SK-N-SH treated with all-trans-retinoic acid at 6 μM for 48 hours (cell line): ENCODE results near the gene PHF13.

Experiments
- ATAC-seq: fragments of 200-7000 bp; cut with Tn5 transposase; 3 replicates; pipeline ENCODE4 v1.9.1; 2020; ENCODE audit warnings: mild to moderate bottlenecking, moderate library complexity
- BACH2 ChIP-seq: fragments of 250-450 bp; sonication (Bioruptor Pico); IDR thresholded peaks from 2 replicates; pipeline ENCODE4 v1.9.0; 2021; ENCODE audit warnings: mild to moderate bottlenecking, borderline replicate concordance
- CSDC2 ChIP-seq: fragments of 250-450 bp; sonication (Bioruptor Pico); IDR thresholded peaks from 2 replicates; pipeline ENCODE4 v1.5.0; 2020; ENCODE audit warnings: mild to moderate bottlenecking, moderate library complexity
- GLIS3 ChIP-seq: fragments of 250-450 bp; sonication (Bioruptor Pico); IDR thresholded peaks from 2 replicates; pipeline ENCODE4 v1.5.0; 2020; ENCODE audit warnings: mild to moderate bottlenecking, moderate library complexity
- ISL1 ChIP-seq: fragments of 250-450 bp; sonication (Bioruptor Pico); IDR thresholded peaks from 2 replicates; pipeline ENCODE4 v2.1.2; 2022; ENCODE audit warnings: mild to moderate bottlenecking, moderate library complexity
- OSR1 ChIP-seq: fragments of 250-450 bp; sonication (Bioruptor Pico); IDR thresholded peaks from 2 replicates; pipeline ENCODE4 v1.8.0; 2022; ENCODE audit warnings: moderate library complexity, mild to moderate bottlenecking, inconsistent platforms
- PPARA ChIP-seq: fragments of 250-450 bp; sonication (Bioruptor Pico); IDR thresholded peaks from 2 replicates; pipeline ENCODE4 v1.5.0; 2020; ENCODE audit warnings: mild to moderate bottlenecking, borderline replicate concordance
- RARB ChIP-seq: fragments of 250-450 bp; sonication (Bioruptor Pico); IDR thresholded peaks from 2 replicates; pipeline ENCODE4 v1.8.0; 2021; ENCODE audit warnings: mild to moderate bottlenecking, moderate library complexity
- SNAI2 ChIP-seq: fragments of 250-450 bp; sonication (Bioruptor Pico); IDR thresholded peaks from 2 replicates; pipeline ENCODE4 v1.5.0; 2020; ENCODE audit warnings: mild to moderate bottlenecking, moderate library complexity
- TCF4 ChIP-seq: fragments of 250-450 bp; sonication (Bioruptor Pico); IDR thresholded peaks from 2 replicates; pipeline ENCODE4 v1.8.0; 2021; ENCODE audit warnings: mild to moderate bottlenecking, moderate library complexity, borderline replicate concordance
- TOX ChIP-seq: fragments of 250-450 bp; sonication (Bioruptor Pico); IDR thresholded peaks from 2 replicates; pipeline ENCODE4 v1.8.0; 2021; ENCODE audit warnings: mild to moderate bottlenecking, moderate library complexity, borderline replicate concordance
- ZC3H10 ChIP-seq: fragments of 250-450 bp; sonication (Bioruptor Pico); IDR thresholded peaks from 2 replicates; pipeline ENCODE4 v1.5.1; 2021; ENCODE audit warnings: mild to moderate bottlenecking, moderate library complexity
- ZFP3 ChIP-seq: fragments of 250-450 bp; sonication (Bioruptor Pico); IDR thresholded peaks from 2 replicates; pipeline ENCODE4 v1.5.0; 2020; ENCODE audit warnings: mild to moderate bottlenecking, moderate library complexity
- ZFP30 ChIP-seq: fragments of 450-650 bp; formaldehyde crosslinking; IDR thresholded peaks from 2 replicates; pipeline ENCODE4 v1.5.0; 2022; ENCODE audit warnings: mild to moderate bottlenecking, moderate library complexity
- ZNF565 ChIP-seq: fragments of 450-650 bp; formaldehyde crosslinking; conservative IDR thresholded peaks from 2 replicates; pipeline ENCODE4 v1.5.0; 2020; ENCODE audit warnings: low read depth, mild to moderate bottlenecking, moderate library complexity
- ZNF70 ChIP-seq: fragments of 450-650 bp; formaldehyde crosslinking; IDR thresholded peaks from 2 replicates; pipeline ENCODE4 v1.5.0; 2020; ENCODE audit warnings: mild to moderate bottlenecking, moderate library complexity
- ZNF8 ChIP-seq: fragments of 450-650 bp; formaldehyde crosslinking; IDR thresholded peaks from 2 replicates; pipeline ENCODE4 v1.5.0; 2020; ENCODE audit warnings: mild to moderate bottlenecking, moderate library complexity
- TF ChIP-seq, protein P1 (sequence below): fragments of 250-450 bp; sonication (Bioruptor Pico); IDR thresholded peaks from 2 replicates; pipeline ENCODE4 v1.8.0; 2021; ENCODE audit warnings: low read depth, mild to moderate bottlenecking, moderate library complexity, borderline replicate concordance
- TF ChIP-seq, protein P2 (sequence below): fragments of 250-450 bp; sonication (Bioruptor Pico); IDR thresholded peaks from 2 replicates; pipeline ENCODE4 v1.5.1; 2021; ENCODE audit warnings: mild to moderate bottlenecking, moderate library complexity
- TF ChIP-seq, protein P3 (sequence below): fragments of 250-450 bp; sonication (Bioruptor Pico); IDR thresholded peaks from 2 replicates; pipeline ENCODE4 v1.5.1; 2020; ENCODE audit warnings: low read depth, mild to moderate bottlenecking, moderate library complexity
- TF ChIP-seq, protein P4 (sequence below): fragments of 250-450 bp; sonication (Bioruptor Pico); IDR thresholded peaks from 2 replicates; pipeline ENCODE4 v1.5.0; 2020; ENCODE audit warnings: mild to moderate bottlenecking, moderate library complexity
- TF ChIP-seq, protein P5 (sequence below): fragments of 250-450 bp; sonication (Bioruptor Pico); IDR thresholded peaks from 2 replicates; pipeline ENCODE4 v1.8.0; 2020; ENCODE audit warnings: mild to moderate bottlenecking, moderate library complexity, borderline replicate concordance

The PHF13 gene

DNA sequence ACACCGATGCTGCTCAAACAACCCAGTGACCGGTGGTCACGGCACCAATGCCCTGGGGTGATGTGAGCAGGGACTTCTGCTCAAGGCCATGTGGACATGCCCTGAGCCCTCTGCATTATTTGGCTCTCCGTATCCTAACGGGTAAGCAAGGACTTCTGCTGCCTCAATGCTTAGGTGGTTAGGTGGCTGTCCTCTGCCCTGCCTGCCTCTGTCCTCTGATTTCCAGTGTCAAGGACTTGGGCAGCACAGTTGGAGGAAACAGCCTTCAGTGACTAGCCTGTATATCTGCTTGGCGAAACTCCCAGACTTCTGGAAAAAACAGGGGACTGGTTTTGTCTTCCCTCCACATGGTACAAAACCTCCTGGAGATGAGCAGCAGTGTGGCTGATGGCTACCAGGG, 53.6 kb downstream of the PHF13 start:
- no peak for TF ChIP-seq RARB (CRISPR knock-in tag)
- TF ChIP-seq ZNF565 (CRISPR knock-in tag): no peak
- TF ChIP-seq, protein P1, sequence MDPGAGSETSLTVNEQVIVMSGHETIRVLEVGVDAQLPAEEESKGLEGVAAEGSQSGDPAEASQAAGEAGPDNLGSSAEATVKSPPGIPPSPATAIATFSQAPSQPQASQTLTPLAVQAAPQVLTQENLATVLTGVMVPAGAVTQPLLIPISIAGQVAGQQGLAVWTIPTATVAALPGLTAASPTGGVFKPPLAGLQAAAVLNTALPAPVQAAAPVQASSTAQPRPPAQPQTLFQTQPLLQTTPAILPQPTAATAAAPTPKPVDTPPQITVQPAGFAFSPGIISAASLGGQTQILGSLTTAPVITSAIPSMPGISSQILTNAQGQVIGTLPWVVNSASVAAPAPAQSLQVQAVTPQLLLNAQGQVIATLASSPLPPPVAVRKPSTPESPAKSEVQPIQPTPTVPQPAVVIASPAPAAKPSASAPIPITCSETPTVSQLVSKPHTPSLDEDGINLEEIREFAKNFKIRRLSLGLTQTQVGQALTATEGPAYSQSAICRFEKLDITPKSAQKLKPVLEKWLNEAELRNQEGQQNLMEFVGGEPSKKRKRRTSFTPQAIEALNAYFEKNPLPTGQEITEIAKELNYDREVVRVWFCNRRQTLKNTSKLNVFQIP (CRISPR knock-in tag): no peak
- TF ChIP-seq GLIS3 (CRISPR knock-in tag): no peak
- no peak for TF ChIP-seq ZNF70 (CRISPR knock-in tag)
- ATAC-seq: no peak

DNA sequence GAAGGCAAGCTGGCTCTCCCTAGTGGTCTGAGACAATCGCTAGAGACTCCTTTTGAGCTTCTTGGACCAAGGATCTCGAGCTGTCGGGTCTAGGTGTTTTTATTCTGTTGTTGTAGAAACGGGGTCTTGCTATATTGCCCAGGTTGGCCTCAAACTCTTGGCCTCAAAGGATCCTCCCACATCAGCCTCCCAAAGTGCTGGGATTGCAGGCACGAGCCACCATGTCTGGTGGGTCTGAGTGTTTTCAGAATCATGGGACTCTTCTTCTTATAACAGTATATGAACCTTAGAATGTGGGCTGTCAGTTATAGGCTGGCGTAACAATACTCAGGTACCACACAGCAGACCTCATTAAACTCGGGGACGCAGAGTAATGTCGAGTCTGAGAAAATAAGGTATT, 55.0 kb downstream of the PHF13 start:
- no peak for ATAC-seq
- TF ChIP-seq, protein P2, sequence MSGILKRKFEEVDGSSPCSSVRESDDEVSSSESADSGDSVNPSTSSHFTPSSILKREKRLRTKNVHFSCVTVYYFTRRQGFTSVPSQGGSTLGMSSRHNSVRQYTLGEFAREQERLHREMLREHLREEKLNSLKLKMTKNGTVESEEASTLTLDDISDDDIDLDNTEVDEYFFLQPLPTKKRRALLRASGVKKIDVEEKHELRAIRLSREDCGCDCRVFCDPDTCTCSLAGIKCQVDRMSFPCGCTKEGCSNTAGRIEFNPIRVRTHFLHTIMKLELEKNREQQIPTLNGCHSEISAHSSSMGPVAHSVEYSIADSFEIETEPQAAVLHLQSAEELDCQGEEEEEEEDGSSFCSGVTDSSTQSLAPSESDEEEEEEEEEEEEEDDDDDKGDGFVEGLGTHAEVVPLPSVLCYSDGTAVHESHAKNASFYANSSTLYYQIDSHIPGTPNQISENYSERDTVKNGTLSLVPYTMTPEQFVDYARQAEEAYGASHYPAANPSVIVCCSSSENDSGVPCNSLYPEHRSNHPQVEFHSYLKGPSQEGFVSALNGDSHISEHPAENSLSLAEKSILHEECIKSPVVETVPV: no peak
- TF ChIP-seq ZNF565 (CRISPR knock-in tag): no peak
- TF ChIP-seq ZFP30 (CRISPR knock-in tag): no peak
- no peak for TF ChIP-seq ZFP3
- TF ChIP-seq ZC3H10 (CRISPR knock-in tag): no peak
- TF ChIP-seq TOX: no peak
- TF ChIP-seq, protein P3, sequence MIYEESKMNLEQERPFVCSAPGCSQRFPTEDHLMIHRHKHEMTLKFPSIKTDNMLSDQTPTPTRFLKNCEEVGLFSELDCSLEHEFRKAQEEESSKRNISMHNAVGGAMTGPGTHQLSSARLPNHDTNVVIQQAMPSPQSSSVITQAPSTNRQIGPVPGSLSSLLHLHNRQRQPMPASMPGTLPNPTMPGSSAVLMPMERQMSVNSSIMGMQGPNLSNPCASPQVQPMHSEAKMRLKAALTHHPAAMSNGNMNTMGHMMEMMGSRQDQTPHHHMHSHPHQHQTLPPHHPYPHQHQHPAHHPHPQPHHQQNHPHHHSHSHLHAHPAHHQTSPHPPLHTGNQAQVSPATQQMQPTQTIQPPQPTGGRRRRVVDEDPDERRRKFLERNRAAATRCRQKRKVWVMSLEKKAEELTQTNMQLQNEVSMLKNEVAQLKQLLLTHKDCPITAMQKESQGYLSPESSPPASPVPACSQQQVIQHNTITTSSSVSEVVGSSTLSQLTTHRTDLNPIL (CRISPR knock-in tag): no peak
- TF ChIP-seq SNAI2: no peak
- TF ChIP-seq RARB (CRISPR knock-in tag): no peak
- TF ChIP-seq, protein P4, sequence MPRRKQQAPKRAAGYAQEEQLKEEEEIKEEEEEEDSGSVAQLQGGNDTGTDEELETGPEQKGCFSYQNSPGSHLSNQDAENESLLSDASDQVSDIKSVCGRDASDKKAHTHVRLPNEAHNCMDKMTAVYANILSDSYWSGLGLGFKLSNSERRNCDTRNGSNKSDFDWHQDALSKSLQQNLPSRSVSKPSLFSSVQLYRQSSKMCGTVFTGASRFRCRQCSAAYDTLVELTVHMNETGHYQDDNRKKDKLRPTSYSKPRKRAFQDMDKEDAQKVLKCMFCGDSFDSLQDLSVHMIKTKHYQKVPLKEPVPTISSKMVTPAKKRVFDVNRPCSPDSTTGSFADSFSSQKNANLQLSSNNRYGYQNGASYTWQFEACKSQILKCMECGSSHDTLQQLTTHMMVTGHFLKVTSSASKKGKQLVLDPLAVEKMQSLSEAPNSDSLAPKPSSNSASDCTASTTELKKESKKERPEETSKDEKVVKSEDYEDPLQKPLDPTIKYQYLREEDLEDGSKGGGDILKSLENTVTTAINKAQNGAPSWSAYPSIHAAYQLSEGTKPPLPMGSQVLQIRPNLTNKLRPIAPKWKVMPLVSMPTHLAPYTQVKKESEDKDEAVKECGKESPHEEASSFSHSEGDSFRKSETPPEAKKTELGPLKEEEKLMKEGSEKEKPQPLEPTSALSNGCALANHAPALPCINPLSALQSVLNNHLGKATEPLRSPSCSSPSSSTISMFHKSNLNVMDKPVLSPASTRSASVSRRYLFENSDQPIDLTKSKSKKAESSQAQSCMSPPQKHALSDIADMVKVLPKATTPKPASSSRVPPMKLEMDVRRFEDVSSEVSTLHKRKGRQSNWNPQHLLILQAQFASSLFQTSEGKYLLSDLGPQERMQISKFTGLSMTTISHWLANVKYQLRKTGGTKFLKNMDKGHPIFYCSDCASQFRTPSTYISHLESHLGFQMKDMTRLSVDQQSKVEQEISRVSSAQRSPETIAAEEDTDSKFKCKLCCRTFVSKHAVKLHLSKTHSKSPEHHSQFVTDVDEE: no peak
- no peak for TF ChIP-seq OSR1 (CRISPR knock-in tag)
- no peak for TF ChIP-seq BACH2 (CRISPR knock-in tag)
- no peak for TF ChIP-seq TCF4 (CRISPR knock-in tag)
- no peak for TF ChIP-seq ZNF70 (CRISPR knock-in tag)
- TF ChIP-seq, protein P1 (CRISPR knock-in tag): no peak

DNA sequence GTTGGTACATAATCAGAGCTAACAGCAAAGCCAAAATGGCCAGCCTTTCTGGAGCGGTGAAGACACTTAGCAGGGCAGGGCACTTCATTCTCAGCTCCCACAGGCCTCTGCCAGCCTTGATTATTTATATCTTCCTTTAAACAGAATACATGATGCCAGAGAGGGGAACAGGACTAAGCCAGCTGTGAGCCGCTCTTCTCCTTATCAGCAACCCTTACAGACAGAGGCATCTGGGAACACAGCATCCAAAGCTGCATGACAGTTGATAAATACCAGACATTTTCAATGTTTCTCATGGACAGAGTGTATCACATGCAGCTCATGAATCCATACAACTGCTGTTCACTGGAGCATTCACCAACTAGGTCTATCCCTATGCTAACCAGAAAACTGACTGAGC, 59.0 kb downstream of the PHF13 start:
- ATAC-seq: peak; percentile 81
- TF ChIP-seq CSDC2 (no peak), ISL1 (peak; percentile 60), ZNF8 (CRISPR knock-in tag) (no peak), TCF4 (CRISPR knock-in tag) (peak; percentile 97), ZNF70 (CRISPR knock-in tag) (0 out of 2 replicates have a peak, but pooled peaks have one; percentile 13), ZFP30 (CRISPR knock-in tag) (no peak), GLIS3 (CRISPR knock-in tag) (0 out of 2 replicates have a peak, but pooled peaks have one; percentile 19), TOX (no peak), OSR1 (CRISPR knock-in tag) (no peak), PPARA (CRISPR knock-in tag) (no peak), ZFP3 (0 out of 2 replicates have a peak, but pooled peaks have one; percentile 25)
- TF ChIP-seq, protein P3 (CRISPR knock-in tag): 0 out of 2 replicates have a peak, but pooled peaks have one; percentile 46
- TF ChIP-seq, protein P5, sequence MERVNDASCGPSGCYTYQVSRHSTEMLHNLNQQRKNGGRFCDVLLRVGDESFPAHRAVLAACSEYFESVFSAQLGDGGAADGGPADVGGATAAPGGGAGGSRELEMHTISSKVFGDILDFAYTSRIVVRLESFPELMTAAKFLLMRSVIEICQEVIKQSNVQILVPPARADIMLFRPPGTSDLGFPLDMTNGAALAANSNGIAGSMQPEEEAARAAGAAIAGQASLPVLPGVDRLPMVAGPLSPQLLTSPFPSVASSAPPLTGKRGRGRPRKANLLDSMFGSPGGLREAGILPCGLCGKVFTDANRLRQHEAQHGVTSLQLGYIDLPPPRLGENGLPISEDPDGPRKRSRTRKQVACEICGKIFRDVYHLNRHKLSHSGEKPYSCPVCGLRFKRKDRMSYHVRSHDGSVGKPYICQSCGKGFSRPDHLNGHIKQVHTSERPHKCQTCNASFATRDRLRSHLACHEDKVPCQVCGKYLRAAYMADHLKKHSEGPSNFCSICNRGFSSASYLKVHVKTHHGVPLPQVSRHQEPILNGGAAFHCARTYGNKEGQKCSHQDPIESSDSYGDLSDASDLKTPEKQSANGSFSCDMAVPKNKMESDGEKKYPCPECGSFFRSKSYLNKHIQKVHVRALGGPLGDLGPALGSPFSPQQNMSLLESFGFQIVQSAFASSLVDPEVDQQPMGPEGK (CRISPR knock-in tag): no peak
- TF ChIP-seq, protein P4: peak; percentile 94
